Fibroblast of lung (primary cell): ENCODE results near the gene ADM. TPM values are rescaled to one million over a fixed set of nuclear protein-coding genes. Genes with fewer than 3 reads are reported as not detected.

ENCODE experiments used
- DNase-seq, 2 donors: peaks; one replicate each; pipeline versions ENCODE4 v3.0.0 to v3.0.0-alpha.2; 2010; ENCODE audit warnings: low read depth in 2 of 2
- H2AFZ ChIP-seq: 2 replicates; pipeline ENCODE4 v1.5.1; 2012; ENCODE audit warnings: low read length, control low read depth, inconsistent platforms
- H3K27ac ChIP-seq: 2 replicates; pipeline ENCODE4 v1.5.1; 2011; ENCODE audit warnings: low read length, control low read depth; ENCODE audit not compliant: insufficient read depth
- H3K27me3 ChIP-seq: 2 replicates; pipeline ENCODE4 v1.5.1; 2011; ENCODE audit warnings: mild to moderate bottlenecking, low read length; ENCODE audit not compliant: control insufficient read depth, insufficient read depth
- H3K36me3 ChIP-seq: 2 replicates; pipeline ENCODE4 v1.5.1; 2011; ENCODE audit warnings: low read length; ENCODE audit not compliant: control insufficient read depth, insufficient read depth
- H3K4me1 ChIP-seq: 2 replicates; pipeline ENCODE4 v1.5.1; 2011; ENCODE audit warnings: low read length; ENCODE audit not compliant: control insufficient read depth, insufficient read depth; ENCODE audit errors: extremely low read depth
- H3K4me2 ChIP-seq: 2 replicates; pipeline ENCODE4 v1.5.1; 2011; ENCODE audit warnings: low read length, control low read depth; ENCODE audit not compliant: insufficient read depth; ENCODE audit errors: extremely low read depth
- H3K4me3 ChIP-seq, 4 experiments: fragments of 200-600 bp in 1 of 4; sonication (generic) in 1 of 4; replicated peaks in 1 of 4; 2 replicates each; pipeline ENCODE4 v1.5.1; 2011 to 2016; ENCODE audit warnings: low read length in 4 of 4, low read depth in 3 of 4, mild to moderate bottlenecking in 3 of 4, control low read depth in 2 of 4, inconsistent platforms in 1 of 4, mixed read lengths in 1 of 4; ENCODE audit not compliant: insufficient read depth in 1 of 4; ENCODE audit errors: control extremely low read depth in 1 of 4
- H3K79me2 ChIP-seq: 2 replicates; pipeline ENCODE4 v1.5.1; 2012; ENCODE audit warnings: mild to moderate bottlenecking, low read length, inconsistent platforms; ENCODE audit not compliant: control insufficient read depth, insufficient read depth
- H3K9ac ChIP-seq: 2 replicates; pipeline ENCODE4 v1.5.1; 2011; ENCODE audit warnings: mild to moderate bottlenecking, low read length, control low read depth; ENCODE audit not compliant: insufficient read depth
- H3K9me3 ChIP-seq: 2 replicates; pipeline ENCODE4 v1.5.1; 2012; ENCODE audit warnings: low read depth, low read length; ENCODE audit not compliant: control insufficient read depth, insufficient read depth
- H4K20me1 ChIP-seq: 2 replicates; pipeline ENCODE4 v1.5.1; 2011; ENCODE audit warnings: low read length; ENCODE audit not compliant: control insufficient read depth, insufficient read depth; ENCODE audit errors: extremely low read depth
- CTCF ChIP-seq, 2 donors: IDR thresholded peaks in 1 of 2; conservative IDR thresholded peaks in 1 of 2; 1 replicate in 1 of 2; 2 replicates in 1 of 2; pipeline ENCODE4 v1.5.1; 2011 to 2012; ENCODE audit warnings: low read length in 2 of 2, control low read depth in 1 of 2, inconsistent platforms in 1 of 2, low read depth in 1 of 2, mild to moderate bottlenecking in 1 of 2
- EZH2 ChIP-seq: IDR thresholded peaks from 2 replicates; pipeline ENCODE4 v1.5.1; 2012; ENCODE audit warnings: low read length, control low read depth, mild to moderate bottlenecking; ENCODE audit errors: missing control alignments
- polyA plus RNA-seq, 2 donors: library from polyadenylated mRNA; depleted of rRNA in 1 of 2; stranded (reverse) in 1 of 2; unstranded in 1 of 2; fragments of >200 nt; gene quantifications; 2 replicates each; pipeline ENCODE4 v1.2.1, GENCODE V29; 2011 to 2012; ENCODE audit warnings: missing spikeins in 1 of 2
- total RNA-seq: library from RNA; depleted of rRNA; stranded (reverse); fragments of >200 nt; gene quantifications from 2 replicates; pipeline ENCODE4 v1.2.1, GENCODE V29; 2014

Gene ADM
- total and polyA plus RNA-seq, 2 donors (not counting 1 experiment from before 2014, with no cell fraction given) = 989 to 1,010 TPM

DNA sequence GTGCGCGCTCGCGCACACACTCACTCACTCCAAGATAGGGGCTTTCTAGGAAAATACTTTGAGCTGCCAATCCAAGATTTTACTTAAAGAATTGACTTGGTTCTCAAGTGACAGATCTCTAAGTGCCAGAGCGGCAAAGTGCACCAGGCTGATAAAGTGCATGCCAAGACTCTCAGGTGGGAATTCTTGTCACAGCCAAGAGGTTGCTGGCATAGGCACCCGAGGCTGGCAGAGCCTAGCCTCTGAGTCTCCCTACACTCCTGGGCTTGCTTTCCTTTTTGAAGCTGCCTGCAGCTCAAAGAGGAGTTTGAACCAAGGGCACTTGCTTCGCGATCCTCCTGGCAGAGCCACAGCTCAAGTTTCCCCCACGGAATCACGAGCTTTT lies 2.5 kb upstream of the ADM start:
- peaks cover 9% of the 10 kb centered on the region for H3K4me1 ChIP-seq
- H3K4me2 ChIP-seq = peak overlapping the region; percentile 85
- peak overlapping the region; percentile 65 to 98 (median 76) for H3K4me3 ChIP-seq
- H2AFZ ChIP-seq = no peak overlapping the region
- peaks cover 52% of the 10 kb centered on the region for H3K79me2 ChIP-seq
- TF ChIP-seq EZH2 = no peak
- TF ChIP-seq CTCF (conservative IDR thresholded peaks at IDR 0.05 in 1 of 2, IDR thresholded peaks at IDR 0.05 in 1 of 2; ENCODE audit: low read depth in 1 of 2, low read length in 2 of 2) = no peak
- no peaks in the 10 kb centered on the region for H3K27me3 ChIP-seq
- H3K27ac ChIP-seq = peak overlapping the region; percentile 91
- H3K36me3 ChIP-seq = peaks cover 18% of the 10 kb centered on the region
- no peaks in the 10 kb centered on the region for H3K9me3 ChIP-seq
- DNase-seq = peak in 1 of 2 donors; percentile 41
- peak overlapping the region; percentile 68 for H3K9ac ChIP-seq
- no peaks in the 10 kb centered on the region for H4K20me1 ChIP-seq

DNA sequence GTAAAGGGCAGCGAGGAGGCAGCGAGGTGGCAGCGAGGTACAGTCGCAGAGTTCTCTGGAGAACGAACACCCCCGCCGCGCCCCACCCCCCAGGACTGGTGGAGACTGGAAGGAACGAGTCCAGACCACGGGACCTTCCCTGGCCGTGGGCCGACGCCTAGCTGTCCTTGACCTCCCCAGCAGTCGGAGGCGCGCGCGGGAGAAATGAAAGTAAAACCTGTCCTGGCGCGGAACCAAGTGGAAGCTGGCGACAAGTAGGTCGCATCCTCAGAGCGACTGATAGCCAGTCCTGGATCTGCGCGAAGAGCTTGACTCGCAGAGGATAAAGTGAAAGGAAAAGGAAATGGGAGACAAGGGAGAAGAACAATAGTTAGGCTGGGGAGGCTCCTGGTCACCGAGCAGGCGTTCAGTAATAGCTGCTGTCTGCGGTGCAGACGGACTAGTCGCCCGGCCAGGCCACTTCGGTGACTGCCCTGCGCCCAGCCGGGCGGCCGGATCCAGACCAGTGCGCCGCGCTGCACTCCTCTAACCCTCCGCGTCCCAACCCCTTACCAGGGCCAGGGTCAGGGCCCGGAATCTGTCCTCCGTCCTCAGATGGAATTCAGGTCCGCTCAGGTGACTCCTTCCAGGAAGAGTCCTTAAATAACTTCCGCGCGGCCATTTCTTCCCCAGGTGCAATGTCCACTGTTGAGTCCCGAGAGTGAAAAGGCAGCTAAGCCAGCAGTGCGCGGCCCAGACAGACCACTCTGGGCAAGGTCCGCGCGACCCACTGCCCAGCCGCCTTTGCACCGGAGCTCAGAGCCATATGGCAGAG lies 1.9 kb upstream of the ADM start:
- Histone ChIP-seq H3K9me3 (no peaks in the 10 kb centered on the region), H3K9ac (peak overlapping the region; percentile 68), H2AFZ (no peak overlapping the region), H3K4me1 (peaks cover 9% of the 10 kb centered on the region), H3K4me2 (peak overlapping the region; percentile 85), H3K27ac (peak overlapping the region; percentile 91), H3K79me2 (peaks cover 53% of the 10 kb centered on the region), H3K36me3 (peaks cover 19% of the 10 kb centered on the region), H3K27me3 (no peaks in the 10 kb centered on the region), H3K4me3 (peak overlapping the region; percentile 65 to 98 (median 76)), H4K20me1 (no peaks in the 10 kb centered on the region)
- peak; percentile 41 to 75 for DNase-seq
- TF ChIP-seq CTCF (conservative IDR thresholded peaks at IDR 0.05 in 1 of 2, IDR thresholded peaks at IDR 0.05 in 1 of 2; ENCODE audit: low read depth in 1 of 2, low read length in 2 of 2) (no peak), EZH2 (no peak)

DNA sequence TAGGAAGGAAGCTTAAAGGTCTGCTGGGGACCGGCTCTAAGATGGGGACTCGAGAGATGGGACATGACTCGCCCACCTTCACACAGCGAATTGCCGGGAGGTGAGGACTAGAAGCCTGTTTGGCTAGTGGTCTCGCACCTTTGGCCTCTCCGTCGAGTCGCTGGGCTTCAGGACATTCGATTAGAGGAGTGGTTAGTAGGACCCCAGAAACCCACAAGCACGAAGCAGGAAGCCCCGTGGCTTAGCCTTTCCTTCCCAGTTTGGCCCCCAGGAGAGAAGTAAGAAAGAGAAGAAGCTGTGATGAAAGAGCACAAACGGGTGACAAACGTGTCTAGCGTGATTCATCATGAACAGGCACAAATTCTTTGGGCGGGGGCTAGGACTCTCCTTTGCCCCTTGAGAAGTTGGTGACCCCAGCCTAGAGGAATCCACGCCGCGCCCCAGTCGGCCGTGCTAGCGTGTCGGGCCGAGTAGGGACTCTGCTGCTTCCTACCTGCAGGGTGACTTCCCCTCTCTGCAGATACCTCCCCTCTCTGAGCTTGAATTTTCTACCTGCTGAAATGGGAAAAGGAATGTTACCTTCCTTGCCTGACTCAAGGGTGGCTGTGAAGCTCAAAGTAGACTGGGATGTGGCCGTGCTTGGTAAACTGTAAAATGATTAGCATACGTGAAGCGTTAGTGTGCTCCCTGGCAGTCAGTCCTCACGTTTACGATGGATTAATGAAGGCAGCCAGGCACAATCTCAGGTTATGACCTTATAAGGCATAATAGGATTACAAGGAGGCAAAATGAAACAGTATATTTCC lies 1.1 kb upstream of the ADM start:
- H3K79me2 ChIP-seq = peaks cover 53% of the 10 kb centered on the region

More for the DNA sequence above, 1.1 kb upstream of the ADM start:
- no peak for TF ChIP-seq CTCF (conservative IDR thresholded peaks at IDR 0.05 in 1 of 2, IDR thresholded peaks at IDR 0.05 in 1 of 2; ENCODE audit: low read depth in 1 of 2, low read length in 2 of 2)
- no peak for TF ChIP-seq EZH2
- no peaks in the 10 kb centered on the region for H3K9me3 ChIP-seq
- H3K4me1 ChIP-seq = peaks cover 9% of the 10 kb centered on the region
- H4K20me1 ChIP-seq = no peaks in the 10 kb centered on the region
- peak overlapping the region; percentile 91 for H3K27ac ChIP-seq
- peak overlapping the region; percentile 65 to 98 (median 76) for H3K4me3 ChIP-seq
- H3K9ac ChIP-seq = peak overlapping the region; percentile 68
- peaks cover 19% of the 10 kb centered on the region for H3K36me3 ChIP-seq
- H2AFZ ChIP-seq = no peak overlapping the region
- H3K4me2 ChIP-seq = peak overlapping the region; percentile 85
- no peaks in the 10 kb centered on the region for H3K27me3 ChIP-seq
- DNase-seq = peak; percentile 41 to 65
